HepG2 (cell line): ENCODE data around the gene CDC14A. TPM values are rescaled to one million over a fixed set of nuclear protein-coding genes. Genes with fewer than 3 reads are reported as not detected.

ENCODE experiments used
- BRD4 ChIP-seq: sonication (generic); formaldehyde crosslinking; IDR thresholded peaks from 2 replicates; pipeline ENCODE4 v1.4.0; 2020; ENCODE audit warnings: missing genetic modification reagents
- KDM6A ChIP-seq: IDR thresholded peaks from 2 replicates; pipeline ENCODE4 v1.6.1; 2016; ENCODE audit warnings: low read depth
- KLF15 ChIP-seq: sonication (generic); formaldehyde crosslinking; IDR thresholded peaks from 2 replicates; pipeline ENCODE4 v1.8.1; 2023; ENCODE audit warnings: borderline replicate concordance, mild to moderate bottlenecking, inconsistent platforms, missing genetic modification reagents, mixed read lengths
- MYNN ChIP-seq: sonication (generic); formaldehyde crosslinking; IDR thresholded peaks from 2 replicates; pipeline ENCODE4 v1.4.0; 2020; ENCODE audit warnings: mild to moderate bottlenecking, low read depth, missing genetic modification reagents
- NFRKB ChIP-seq: fragments of 450-650 bp; IDR thresholded peaks from 2 replicates; pipeline ENCODE4 v1.6.1; 2017
- POLR2AphosphoS5 ChIP-seq: IDR thresholded peaks from 2 replicates; pipeline ENCODE4 v1.6.1; 2012; ENCODE audit warnings: low read depth, low read length
- RBM22 ChIP-seq: fragments of 200-400 bp; formaldehyde crosslinking; optimal IDR thresholded peaks from 2 replicates; pipeline ENCODE3; 2017; ENCODE audit warnings: mild to moderate bottlenecking, low read length, moderate library complexity
- RFX1 ChIP-seq: fragments of 450-650 bp; IDR thresholded peaks from 2 replicates; pipeline ENCODE4 v1.6.1; 2017
- SALL1 ChIP-seq: sonication (generic); formaldehyde crosslinking; IDR thresholded peaks from 2 replicates; pipeline ENCODE4 v1.8.0; 2022; ENCODE audit warnings: mild to moderate bottlenecking, missing genetic modification reagents
- SMAD3 ChIP-seq: sonication (generic); formaldehyde crosslinking; IDR thresholded peaks from 2 replicates; pipeline ENCODE4 v1.4.0; 2020; ENCODE audit warnings: missing genetic modification reagents
- SP2 ChIP-seq: sonication (generic); formaldehyde crosslinking; IDR thresholded peaks from 2 replicates; pipeline ENCODE4 v1.5.1; 2020; ENCODE audit warnings: mild to moderate bottlenecking, missing genetic modification reagents
- ZNF256 ChIP-seq: sonication (generic); formaldehyde crosslinking; conservative IDR thresholded peaks from 2 replicates; pipeline ENCODE4 v1.4.0; 2020; ENCODE audit warnings: missing genetic modification reagents
- ZNF530 ChIP-seq: sonication (generic); formaldehyde crosslinking; IDR thresholded peaks from 2 replicates; pipeline ENCODE4 v1.5.0; 2020; ENCODE audit warnings: low read depth, mild to moderate bottlenecking, missing genetic modification reagents
- ZNF607 ChIP-seq: sonication (generic); formaldehyde crosslinking; IDR thresholded peaks from 2 replicates; pipeline ENCODE4 v1.5.1; 2020; ENCODE audit warnings: missing genetic modification reagents, mild to moderate bottlenecking, borderline replicate concordance
- ZNF616 ChIP-seq: sonication (generic); formaldehyde crosslinking; IDR thresholded peaks from 2 replicates; pipeline ENCODE4 v1.5.0; 2020; ENCODE audit warnings: low read depth, mild to moderate bottlenecking, missing genetic modification reagents
- ZNF776 ChIP-seq: sonication (generic); formaldehyde crosslinking; IDR thresholded peaks from 2 replicates; pipeline ENCODE4 v1.4.0; 2020; ENCODE audit warnings: mild to moderate bottlenecking, missing genetic modification reagents
- ZNF790 ChIP-seq: sonication (generic); formaldehyde crosslinking; IDR thresholded peaks from 2 replicates; pipeline ENCODE4 v1.8.0; 2022; ENCODE audit warnings: missing genetic modification reagents, mild to moderate bottlenecking, borderline replicate concordance
- polyA plus RNA-seq, 8 experiments: library from polyadenylated mRNA; depleted of rRNA in 3 of 8; stranded (reverse) in 7 of 8; unstranded in 1 of 8; fragments of >200 nt; fragmentation: Illumina TruSeq in 4 of 8; extraction: Trizol in 4 of 8; gene quantifications; 2 replicates each; pipeline versions ENCODE4 v1.2.1 to v1.2.3, GENCODE V29; 2011 to 2016; ENCODE audit warnings: low read depth in 4 of 8, missing spikeins in 1 of 8, mixed read lengths in 1 of 8; ENCODE audit not compliant: insufficient read depth in 1 of 8
- total RNA-seq, 5 experiments: library from RNA; depleted of rRNA; stranded (reverse); fragments of >200 nt; fragmentation: Illumina TruSeq; extraction: Trizol; gene quantifications; 2 replicates each; pipeline ENCODE4 v1.2.3, GENCODE V29; 2016; ENCODE audit warnings: low read depth in 1 of 5
- TF ChIP-seq, protein P1 (sequence below): sonication (generic); formaldehyde crosslinking; IDR thresholded peaks from 2 replicates; pipeline ENCODE4 v1.8.1; 2023; ENCODE audit warnings: missing genetic modification reagents, mild to moderate bottlenecking, borderline replicate concordance
- TF ChIP-seq, protein P2 (sequence below): sonication (generic); formaldehyde crosslinking; IDR thresholded peaks from 2 replicates; pipeline ENCODE4 v1.5.0; 2020; ENCODE audit warnings: mild to moderate bottlenecking, missing genetic modification reagents
- TF ChIP-seq, protein P3 (sequence below): sonication (generic); formaldehyde crosslinking; IDR thresholded peaks from 2 replicates; pipeline ENCODE4 v1.4.0; 2020; ENCODE audit warnings: low read depth, missing genetic modification reagents
- TF ChIP-seq, protein P4 (sequence below): sonication (generic); formaldehyde crosslinking; IDR thresholded peaks from 2 replicates; pipeline ENCODE4 v1.4.0; 2020; ENCODE audit warnings: missing genetic modification reagents; ENCODE audit errors: not compliant biosample characterization
- TF ChIP-seq, protein P5 (sequence below): IDR thresholded peaks from 2 replicates; pipeline ENCODE4 v1.6.1; 2016

The CDC14A gene
- total and polyA plus RNA-seq, 2 of the 13 experiments (the other 11 are each of a cell fraction or from before 2014, with no cell fraction given) = 2.8 to 4.9 TPM

DNA sequence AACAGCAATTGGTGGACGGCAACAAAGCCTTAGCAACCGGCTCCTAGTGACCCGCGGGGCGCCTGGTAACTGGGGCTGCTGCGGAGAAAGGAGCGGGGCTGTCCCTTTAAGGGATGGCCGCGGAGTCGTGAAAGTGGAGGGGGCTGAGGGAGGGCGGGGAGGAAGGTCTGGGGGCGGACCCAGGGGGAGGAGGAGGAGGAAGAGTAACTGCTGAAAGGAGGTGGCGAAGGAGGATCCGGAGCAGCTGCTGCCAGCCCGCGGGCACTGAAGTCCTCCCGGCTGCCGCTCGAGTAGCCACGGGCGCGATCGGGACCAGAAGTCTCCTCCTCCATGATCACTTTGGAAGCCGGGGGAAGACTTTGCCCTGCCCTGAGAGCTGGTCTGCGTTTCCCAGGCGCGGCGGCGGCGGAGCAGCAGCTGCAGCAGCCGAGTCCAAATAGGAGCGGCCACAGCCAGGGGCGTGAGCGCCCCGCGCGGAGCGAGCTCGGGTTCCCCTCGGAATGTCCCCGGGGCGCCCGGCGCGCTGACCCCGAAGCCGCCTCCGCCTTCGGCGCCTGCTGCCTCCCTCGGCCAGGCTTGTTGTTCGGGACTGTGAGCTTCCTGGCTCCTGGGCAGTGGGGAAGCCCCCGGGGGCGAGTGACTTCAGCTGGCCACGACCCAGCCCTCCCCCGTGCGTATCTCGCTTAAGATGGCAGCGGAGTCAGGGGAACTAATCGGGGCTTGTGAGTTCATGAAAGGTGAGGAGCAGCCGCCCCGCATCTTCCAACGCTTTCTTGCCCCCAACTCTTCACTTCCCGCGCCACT, at the start of gene CDC14A (continued):
- peak; percentile 98; the same call in 1 of the 2 replicates for TF ChIP-seq MYNN (CRISPR knock-in tag)
- TF ChIP-seq, protein P1, sequence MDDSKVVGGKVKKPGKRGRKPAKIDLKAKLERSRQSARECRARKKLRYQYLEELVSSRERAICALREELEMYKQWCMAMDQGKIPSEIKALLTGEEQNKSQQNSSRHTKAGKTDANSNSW = no peak
- TF ChIP-seq KLF15 (CRISPR knock-in tag) = 0 out of 2 replicates have a peak, but pooled peaks have one; percentile 38
- TF ChIP-seq SALL1 = no peak
- TF ChIP-seq, protein P2, sequence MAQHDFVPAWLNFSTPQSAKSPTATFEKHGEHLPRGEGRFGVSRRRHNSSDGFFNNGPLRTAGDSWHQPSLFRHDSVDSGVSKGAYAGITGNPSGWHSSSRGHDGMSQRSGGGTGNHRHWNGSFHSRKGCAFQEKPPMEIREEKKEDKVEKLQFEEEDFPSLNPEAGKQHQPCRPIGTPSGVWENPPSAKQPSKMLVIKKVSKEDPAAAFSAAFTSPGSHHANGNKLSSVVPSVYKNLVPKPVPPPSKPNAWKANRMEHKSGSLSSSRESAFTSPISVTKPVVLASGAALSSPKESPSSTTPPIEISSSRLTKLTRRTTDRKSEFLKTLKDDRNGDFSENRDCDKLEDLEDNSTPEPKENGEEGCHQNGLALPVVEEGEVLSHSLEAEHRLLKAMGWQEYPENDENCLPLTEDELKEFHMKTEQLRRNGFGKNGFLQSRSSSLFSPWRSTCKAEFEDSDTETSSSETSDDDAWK (CRISPR knock-in tag) = no peak
- TF ChIP-seq ZNF607 = 0 out of 2 replicates have a peak, but pooled peaks have one; percentile 43
- TF ChIP-seq, protein P3, sequence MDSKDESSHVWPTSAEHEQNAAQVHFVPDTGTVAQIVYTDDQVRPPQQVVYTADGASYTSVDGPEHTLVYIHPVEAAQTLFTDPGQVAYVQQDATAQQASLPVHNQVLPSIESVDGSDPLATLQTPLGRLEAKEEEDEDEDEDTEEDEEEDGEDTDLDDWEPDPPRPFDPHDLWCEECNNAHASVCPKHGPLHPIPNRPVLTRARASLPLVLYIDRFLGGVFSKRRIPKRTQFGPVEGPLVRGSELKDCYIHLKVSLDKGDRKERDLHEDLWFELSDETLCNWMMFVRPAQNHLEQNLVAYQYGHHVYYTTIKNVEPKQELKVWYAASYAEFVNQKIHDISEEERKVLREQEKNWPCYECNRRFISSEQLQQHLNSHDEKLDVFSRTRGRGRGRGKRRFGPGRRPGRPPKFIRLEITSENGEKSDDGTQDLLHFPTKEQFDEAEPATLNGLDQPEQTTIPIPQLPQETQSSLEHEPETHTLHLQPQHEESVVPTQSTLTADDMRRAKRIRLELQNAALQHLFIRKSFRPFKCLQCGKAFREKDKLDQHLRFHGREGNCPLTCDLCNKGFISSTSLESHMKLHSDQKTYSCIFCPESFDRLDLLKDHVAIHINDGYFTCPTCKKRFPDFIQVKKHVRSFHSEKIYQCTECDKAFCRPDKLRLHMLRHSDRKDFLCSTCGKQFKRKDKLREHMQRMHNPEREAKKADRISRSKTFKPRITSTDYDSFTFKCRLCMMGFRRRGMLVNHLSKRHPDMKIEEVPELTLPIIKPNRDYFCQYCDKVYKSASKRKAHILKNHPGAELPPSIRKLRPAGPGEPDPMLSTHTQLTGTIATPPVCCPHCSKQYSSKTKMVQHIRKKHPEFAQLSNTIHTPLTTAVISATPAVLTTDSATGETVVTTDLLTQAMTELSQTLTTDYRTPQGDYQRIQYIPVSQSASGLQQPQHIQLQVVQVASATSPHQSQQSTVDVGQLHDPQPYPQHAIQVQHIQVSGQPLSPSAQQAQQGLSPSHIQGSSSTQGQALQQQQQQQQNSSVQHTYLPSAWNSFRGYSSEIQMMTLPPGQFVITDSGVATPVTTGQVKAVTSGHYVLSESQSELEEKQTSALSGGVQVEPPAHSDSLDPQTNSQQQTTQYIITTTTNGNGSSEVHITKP (CRISPR knock-in tag) = no peak
- TF ChIP-seq ZNF616 (CRISPR knock-in tag) = 0 out of 2 replicates have a peak, but pooled peaks have one; percentile 30
- TF ChIP-seq ZNF790 (CRISPR knock-in tag) = no peak
- no peak for TF ChIP-seq ZNF530 (CRISPR knock-in tag)
- TF ChIP-seq, protein P4, sequence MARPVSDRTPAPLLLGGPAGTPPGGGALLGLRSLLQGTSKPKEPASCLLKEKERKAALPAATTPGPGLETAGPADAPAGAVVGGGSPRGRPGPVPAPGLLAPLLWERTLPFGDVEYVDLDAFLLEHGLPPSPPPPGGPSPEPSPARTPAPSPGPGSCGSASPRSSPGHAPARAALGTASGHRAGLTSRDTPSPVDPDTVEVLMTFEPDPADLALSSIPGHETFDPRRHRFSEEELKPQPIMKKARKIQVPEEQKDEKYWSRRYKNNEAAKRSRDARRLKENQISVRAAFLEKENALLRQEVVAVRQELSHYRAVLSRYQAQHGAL = no peak
- no peak for TF ChIP-seq ZNF256 (CRISPR knock-in tag)
- no peak for TF ChIP-seq SMAD3 (CRISPR knock-in tag)
- TF ChIP-seq RFX1 = peak; percentile 79
- no peak for TF ChIP-seq NFRKB
- TF ChIP-seq ZNF776 = peak; percentile 51; the same call in 1 of the 2 replicates
- peak; percentile 97 for TF ChIP-seq RBM22
- TF ChIP-seq KDM6A = no peak
- TF ChIP-seq SP2 = 0 out of 2 replicates have a peak, but pooled peaks have one; percentile 24
- TF ChIP-seq, protein P5, sequence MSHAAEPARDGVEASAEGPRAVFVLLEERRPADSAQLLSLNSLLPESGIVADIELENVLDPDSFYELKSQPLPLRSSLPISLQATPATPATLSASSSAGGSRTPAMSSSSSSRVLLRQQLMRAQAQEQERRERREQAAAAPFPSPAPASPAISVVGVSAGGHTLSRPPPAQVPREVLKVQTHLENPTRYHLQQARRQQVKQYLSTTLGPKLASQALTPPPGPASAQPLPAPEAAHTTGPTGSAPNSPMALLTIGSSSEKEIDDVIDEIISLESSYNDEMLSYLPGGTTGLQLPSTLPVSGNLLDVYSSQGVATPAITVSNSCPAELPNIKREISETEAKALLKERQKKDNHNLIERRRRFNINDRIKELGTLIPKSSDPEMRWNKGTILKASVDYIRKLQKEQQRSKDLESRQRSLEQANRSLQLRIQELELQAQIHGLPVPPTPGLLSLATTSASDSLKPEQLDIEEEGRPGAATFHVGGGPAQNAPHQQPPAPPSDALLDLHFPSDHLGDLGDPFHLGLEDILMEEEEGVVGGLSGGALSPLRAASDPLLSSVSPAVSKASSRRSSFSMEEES (CRISPR knock-in tag) = no peak
- TF ChIP-seq BRD4 (CRISPR knock-in tag) = 0 out of 2 replicates have a peak, but pooled peaks have one; percentile 51
- TF ChIP-seq POLR2AphosphoS5 = peak; percentile 59
